ENCODE results near the gene IER5. TPM values are rescaled to one million over a fixed set of nuclear protein-coding genes. Genes with fewer than 3 reads are reported as not detected.

Gene IER5
- total RNA-seq, 6 experiments from 2014 or later: 35.7 to 49.1 (median 43.4) TPM

GRCh38 chr1:181100934-181101333 is 12.4 kb downstream of the IER5 start:
- Mint-ChIP-seq H3K4me1 (ENCODE audit: low read depth) (peaks cover 90% of the 10 kb centered on the region), H3K36me3 (ENCODE audit: low read depth) (0 out of 2 replicates have a peak, but pooled peaks cover 4% of the 10 kb centered on the region), H3K27me3 (ENCODE audit: insufficient read depth) (no peaks in the 10 kb centered on the region; the same call in 1 of the 2 replicates), H3K27ac (peak overlapping the region; percentile 90), H3K4me3 (peak overlapping the region; percentile 72), H3K9me3 (no peaks in the 10 kb centered on the region)
- DNase-seq: no peak
- no peak for TF ChIP-seq CTCF (IDR thresholded peaks at IDR 0.05)

DNA sequence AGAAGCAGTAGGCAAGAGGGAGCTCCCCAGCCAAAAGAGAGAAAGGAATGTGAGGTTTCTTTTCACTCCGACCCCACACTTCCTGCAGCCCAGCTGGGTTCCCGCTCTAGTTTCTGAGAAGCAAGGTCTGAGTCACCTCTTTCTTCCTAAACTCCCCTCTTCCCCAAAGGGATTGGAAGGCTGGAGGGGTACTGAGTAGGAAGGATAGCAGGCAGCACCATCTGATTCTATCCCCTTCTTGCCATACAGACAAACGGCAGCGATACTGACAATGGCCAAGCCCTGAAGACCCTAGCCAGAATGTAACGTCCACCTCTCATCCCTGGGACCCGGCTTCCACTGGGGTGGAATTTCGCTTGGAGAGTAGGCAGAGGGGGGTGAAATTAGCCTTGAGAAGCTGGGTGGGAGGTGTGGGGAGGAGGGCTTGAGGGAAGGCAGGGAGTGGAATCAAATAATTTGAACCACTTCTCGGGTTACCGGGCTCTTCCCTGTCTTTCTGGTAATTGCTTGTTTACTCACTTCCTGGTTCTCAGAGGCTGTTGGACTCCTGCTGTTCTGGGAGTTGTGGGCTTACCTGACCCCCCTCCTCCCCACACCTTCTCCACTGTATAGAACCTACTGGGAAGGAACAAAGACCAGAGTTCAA is 13.2 kb downstream of the IER5 start:
- peak overlapping the region; percentile 90 for H3K27ac Mint-ChIP-seq
- DNase-seq: no peak
- peaks cover 2% of the 10 kb centered on the region; the same call in 1 of the 2 replicates for H3K27me3 Mint-ChIP-seq (ENCODE audit: insufficient read depth)
- peaks cover 90% of the 10 kb centered on the region for H3K4me1 Mint-ChIP-seq (ENCODE audit: low read depth)
- H3K4me3 Mint-ChIP-seq: peak overlapping the region; percentile 72
- H3K9me3 Mint-ChIP-seq: no peaks in the 10 kb centered on the region
- no peak for TF ChIP-seq CTCF (IDR thresholded peaks at IDR 0.05)
- 0 out of 2 replicates have a peak, but pooled peaks cover 4% of the 10 kb centered on the region for H3K36me3 Mint-ChIP-seq (ENCODE audit: low read depth)

GRCh38 chr1:181102841-181103240 is 14.3 kb downstream of the IER5 start:
- H3K4me3 Mint-ChIP-seq: peak overlapping the region; percentile 8; the same call in 1 of the 2 replicates
- no peak for DNase-seq
- H3K27me3 Mint-ChIP-seq (ENCODE audit: insufficient read depth): 0 out of 2 replicates have a peak, but pooled peaks cover 4% of the 10 kb centered on the region
- peaks cover 88% of the 10 kb centered on the region for H3K4me1 Mint-ChIP-seq (ENCODE audit: low read depth)
- TF ChIP-seq CTCF (IDR thresholded peaks at IDR 0.05): no peak
- H3K27ac Mint-ChIP-seq: peak overlapping the region; percentile 90
- 0 out of 2 replicates have a peak, but pooled peaks cover 4% of the 10 kb centered on the region for H3K36me3 Mint-ChIP-seq (ENCODE audit: low read depth)
- H3K9me3 Mint-ChIP-seq: no peaks in the 10 kb centered on the region

GRCh38 chr1:181103399-181103798 is 14.9 kb downstream of the IER5 start:
- H3K4me3 Mint-ChIP-seq: no peak overlapping the region; the same call in 1 of the 2 replicates
- peak overlapping the region; percentile 90 for H3K27ac Mint-ChIP-seq
- no peak for DNase-seq
- no peaks in the 10 kb centered on the region for H3K9me3 Mint-ChIP-seq
- H3K4me1 Mint-ChIP-seq (ENCODE audit: low read depth): peaks cover 84% of the 10 kb centered on the region
- 0 out of 2 replicates have a peak, but pooled peaks cover 4% of the 10 kb centered on the region for H3K27me3 Mint-ChIP-seq (ENCODE audit: insufficient read depth)
- no peak for TF ChIP-seq CTCF (IDR thresholded peaks at IDR 0.05)
- no peaks in the 10 kb centered on the region for H3K36me3 Mint-ChIP-seq (ENCODE audit: low read depth)

DNA sequence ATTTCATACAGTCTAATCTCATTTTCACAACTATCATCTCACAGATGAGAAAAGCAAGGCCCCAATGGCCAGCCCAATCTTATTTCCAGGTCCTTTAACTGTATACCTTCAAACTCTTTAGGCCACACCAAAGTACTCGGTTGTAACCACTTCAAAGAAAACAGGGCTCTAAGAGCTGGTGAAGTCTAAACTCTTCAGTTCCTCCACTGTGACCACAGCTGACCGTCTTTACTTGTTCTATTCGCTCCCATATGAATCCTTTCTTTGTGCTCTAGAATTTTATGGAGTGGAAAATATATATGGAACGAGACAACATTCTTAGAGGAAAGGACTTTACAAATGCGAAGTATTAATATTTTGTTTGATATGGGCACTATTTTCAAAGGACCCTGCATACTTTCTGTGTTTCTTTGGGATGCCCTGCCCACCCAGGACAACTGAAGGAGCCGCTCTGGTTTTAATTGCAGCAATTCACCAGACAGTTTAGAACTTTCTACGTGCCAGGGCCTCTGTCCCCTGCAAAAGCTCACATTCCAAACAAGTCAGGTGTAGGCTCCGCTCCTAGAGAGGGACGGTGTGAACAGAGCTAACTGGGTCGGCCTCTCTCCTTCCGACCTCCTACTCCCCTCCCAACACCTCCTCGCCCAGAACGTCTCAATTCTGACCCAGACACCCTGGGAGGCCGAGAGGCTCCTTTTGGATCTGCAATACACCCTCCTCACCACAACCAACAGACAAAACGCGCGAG is 15.7 kb downstream of the IER5 start:
- Mint-ChIP-seq H3K36me3 (ENCODE audit: low read depth) (no peaks in the 10 kb centered on the region), H3K27ac (peak overlapping the region; percentile 84), H3K4me1 (ENCODE audit: low read depth) (peaks cover 82% of the 10 kb centered on the region), H3K27me3 (ENCODE audit: insufficient read depth) (0 out of 2 replicates have a peak, but pooled peaks cover 4% of the 10 kb centered on the region), H3K4me3 (peak overlapping the region; percentile 91), H3K9me3 (no peaks in the 10 kb centered on the region)
- DNase-seq: no peak
- no peak for TF ChIP-seq CTCF (IDR thresholded peaks at IDR 0.05)

Measured in HFFc6 (cell line).